Breast epithelium (tissue), 3 donors: ENCODE data around the gene KIN.

Experiments
- CTCF ChIP-seq, 3 donors: fragments of 450-650 bp; IDR thresholded peaks; one replicate each; pipeline ENCODE4 v1.5.1; 2016 to 2017; ENCODE audit warnings: antibody characterized with exemption in 3 of 3, mild to moderate bottlenecking in 3 of 3, moderate library complexity in 3 of 3
- POLR2A ChIP-seq: fragments of 450-650 bp; IDR thresholded peaks from one replicate; pipeline ENCODE4 v1.6.1; 2016; ENCODE audit warnings: antibody characterized with exemption, mild to moderate bottlenecking, moderate library complexity
- POLR2AphosphoS5 ChIP-seq, 3 donors: sonication (generic); formaldehyde crosslinking; IDR thresholded peaks; one replicate each; pipeline ENCODE4 v1.6.1; 2017; ENCODE audit warnings: antibody characterized with exemption in 3 of 3

- TF ChIP-seq POLR2A (no peak), CTCF (IDR thresholded peaks at IDR 0.05) (no peak), POLR2AphosphoS5 (IDR thresholded peaks at IDR 0.05) (no peak)
Observed at GRCh38 chr10:7718685-7719084, 69.1 kb downstream of the KIN start.
